Measurements from ENCODE around the gene CERS1.

CERS1 gene

DNA sequence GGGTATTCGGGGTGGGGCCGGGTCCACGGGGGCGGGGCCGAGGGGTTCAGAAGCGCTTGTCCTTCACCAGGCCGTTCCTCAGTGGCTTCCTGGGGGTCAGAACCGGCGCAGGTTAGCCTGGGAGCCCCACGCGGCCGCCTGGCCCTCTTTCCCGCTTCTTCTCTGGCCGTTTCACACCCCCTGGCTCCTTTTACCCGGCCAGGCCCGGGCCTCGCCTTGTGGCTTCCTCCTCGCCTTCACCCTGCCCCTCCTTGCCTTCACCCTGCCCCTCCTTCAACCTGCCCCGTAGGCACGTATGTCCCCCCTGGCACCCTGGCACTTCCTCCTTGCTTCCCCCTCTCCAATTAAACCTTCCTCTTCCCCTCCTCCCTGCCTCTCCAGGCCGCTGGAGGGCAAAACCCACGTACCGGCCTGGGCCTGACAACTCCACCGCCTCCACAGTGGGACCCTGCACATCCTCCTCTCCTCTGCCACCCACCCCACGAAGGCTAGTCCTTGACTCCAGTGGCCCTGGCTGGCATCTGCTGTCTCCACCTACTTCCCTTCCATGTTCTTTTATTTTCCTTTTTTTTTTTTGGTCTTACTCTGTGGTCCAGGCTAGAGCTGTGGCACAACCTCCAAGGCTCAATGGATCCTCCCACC, 25.3 kb downstream of the CERS1 start:
- no peak for DNase-seq (ENCODE audit: low read depth)

DNA sequence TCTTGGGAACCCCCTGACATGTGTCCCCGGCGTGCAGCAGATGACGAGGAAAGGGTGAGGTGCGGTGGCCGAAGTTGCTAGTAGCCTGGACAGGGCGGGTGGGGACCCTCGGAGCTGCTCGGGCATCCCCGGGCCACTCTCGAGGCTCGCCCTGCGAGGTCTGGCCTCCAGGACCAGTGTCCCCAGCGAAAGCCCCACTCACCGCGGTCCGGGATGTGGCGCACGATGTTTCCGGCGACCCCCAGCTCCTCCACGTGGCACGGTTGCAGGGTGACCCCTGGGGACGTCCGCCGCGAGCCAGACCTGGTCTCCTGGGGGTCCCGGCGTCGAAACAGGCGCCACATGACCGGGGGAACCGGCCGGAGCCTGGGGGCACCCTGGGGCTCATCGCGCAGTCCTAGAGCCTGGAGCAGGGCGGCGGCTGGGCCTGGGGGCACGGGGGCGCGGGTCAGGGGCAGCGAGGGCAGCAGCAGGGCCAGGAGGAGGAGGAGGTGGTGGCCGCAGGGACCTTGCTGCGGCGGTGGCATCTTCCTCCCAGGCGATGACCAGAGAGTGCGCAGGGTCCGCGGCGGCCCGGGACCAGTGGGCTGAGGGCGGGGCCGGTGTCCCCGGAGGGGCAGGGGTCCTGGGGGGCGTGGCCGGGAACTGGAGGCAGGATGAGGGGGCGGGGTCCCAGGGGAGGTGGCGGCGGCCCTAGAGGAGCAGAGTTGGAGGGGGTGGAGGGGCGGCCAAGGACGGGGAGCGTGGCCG, 26.0 kb downstream of the CERS1 start:
- no peak for DNase-seq (ENCODE audit: low read depth)

DNA sequence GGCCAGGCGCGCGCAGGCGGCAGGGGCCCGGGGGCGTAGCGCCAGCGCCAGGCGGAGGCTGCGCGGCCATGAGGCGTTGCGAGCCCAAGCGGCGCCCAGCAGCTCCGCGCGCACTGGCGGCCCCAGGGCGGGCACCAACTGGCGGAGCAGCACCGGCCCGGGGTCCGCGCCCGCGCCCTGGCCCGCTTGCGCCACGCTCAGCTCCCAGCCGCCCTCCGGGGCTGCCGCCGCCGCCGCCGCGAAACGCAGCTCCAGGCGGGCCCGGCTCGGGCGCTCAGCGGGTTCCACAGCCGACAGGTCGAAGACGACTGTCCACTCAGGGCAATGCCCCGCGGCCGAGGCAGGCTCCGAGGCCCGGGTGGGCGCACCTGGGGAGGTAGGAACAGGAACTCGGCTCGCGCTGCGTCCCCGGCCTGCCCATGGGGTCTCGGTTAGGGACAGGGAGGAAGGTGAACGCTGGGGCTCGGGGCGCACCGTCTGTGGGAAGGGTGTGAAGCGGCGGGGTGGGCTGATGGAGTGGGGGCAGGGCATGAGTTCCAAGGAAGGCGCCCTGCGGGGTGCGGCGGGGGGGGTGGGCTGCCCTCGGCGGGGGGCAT, 26.8 kb downstream of the CERS1 start:
- no peak for DNase-seq (ENCODE audit: low read depth)

DNA sequence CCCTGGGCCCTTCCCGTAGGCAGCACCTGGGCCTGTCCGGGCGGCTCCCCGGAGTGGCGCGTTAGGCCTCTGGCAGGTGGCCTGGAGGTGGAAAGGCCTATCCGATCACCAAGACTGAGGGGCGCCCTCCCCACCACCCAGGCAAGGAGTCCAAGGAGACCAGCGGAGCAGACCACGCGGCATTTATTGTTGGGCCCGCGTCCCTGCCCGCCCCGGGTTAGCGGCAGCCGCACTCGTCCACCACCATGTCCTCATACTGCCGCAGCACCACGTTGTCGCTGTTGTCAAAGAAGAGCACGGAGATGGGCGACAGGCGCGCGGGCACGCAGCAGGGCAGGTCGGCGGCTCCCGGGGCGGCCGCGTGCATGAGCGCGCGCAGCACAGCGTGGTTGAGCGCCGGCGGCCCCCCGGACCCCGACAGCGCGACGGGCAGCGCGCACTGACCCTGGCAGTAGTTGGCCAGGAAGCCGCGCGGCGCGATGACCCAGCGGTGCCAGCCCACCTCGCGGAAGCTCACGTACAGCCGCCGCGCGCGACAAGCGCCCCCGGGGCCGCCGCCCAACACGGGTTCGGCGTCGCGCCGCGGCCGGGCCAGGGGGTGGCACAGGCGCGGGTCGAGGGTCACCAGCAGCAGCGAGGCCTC, 27.5 kb downstream of the CERS1 start:
- no peak for DNase-seq (ENCODE audit: low read depth)

DNA sequence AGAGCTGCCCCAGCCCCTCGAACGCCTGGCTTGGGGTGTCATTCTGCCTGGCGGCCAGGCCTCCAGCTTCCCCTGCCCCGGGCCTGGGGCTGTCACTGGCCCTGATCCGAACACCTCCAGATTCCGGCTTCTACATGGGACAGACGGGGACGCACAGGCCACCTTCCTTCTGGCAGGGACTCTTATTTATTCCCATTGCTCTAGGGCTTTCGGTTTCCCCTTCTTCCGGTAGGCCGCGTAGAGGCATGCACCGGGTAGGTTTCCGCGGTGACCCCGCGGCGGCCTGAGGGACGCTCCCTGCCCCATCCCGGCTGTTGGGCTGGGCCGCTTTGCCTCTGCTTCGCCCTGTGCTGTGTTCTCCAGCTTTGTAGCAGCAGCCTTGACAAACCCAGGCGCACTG, 28.2 kb downstream of the CERS1 start:
- no peak for DNase-seq (ENCODE audit: low read depth)

DNA sequence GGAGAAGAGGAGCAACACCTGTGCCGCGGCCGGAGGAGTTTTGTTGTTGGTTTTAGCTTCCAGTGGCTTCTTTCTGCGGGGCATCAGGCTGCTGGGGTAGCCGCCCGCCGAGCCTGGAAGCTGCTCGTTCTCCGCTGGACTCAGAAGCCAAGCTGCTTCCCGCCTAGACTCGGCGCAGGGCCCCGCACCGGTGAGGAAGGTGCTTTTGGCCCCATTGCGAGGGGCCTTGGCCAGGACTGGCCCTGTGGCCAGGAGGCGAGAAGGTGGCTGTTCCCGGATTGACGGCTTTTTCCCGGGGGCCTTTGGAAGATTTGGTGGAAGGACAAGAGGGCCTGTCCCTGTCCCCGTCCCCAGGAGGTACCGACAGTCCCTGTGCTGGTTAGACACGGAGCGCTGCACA, 28.8 kb downstream of the CERS1 start:
- DNase-seq (ENCODE audit: low read depth): no peak

DNA sequence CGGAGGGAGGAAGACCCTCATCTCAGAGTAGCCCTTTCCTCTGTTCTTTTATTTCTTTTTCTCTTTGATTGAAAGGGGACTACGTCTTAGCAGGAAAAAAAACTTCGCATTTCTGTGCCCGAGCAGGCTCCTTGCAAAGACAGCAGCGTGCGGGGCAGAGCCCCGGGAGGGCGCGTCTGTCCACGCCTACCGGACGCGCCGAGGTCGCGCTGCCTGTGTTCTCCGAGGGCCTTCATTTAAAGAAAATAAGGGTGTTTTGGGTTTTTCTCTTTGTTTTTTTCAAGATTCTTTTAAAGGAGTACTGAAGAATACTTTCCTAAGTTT, 29.2 kb downstream of the CERS1 start:
- DNase-seq (ENCODE audit: low read depth): no peak

DNA sequence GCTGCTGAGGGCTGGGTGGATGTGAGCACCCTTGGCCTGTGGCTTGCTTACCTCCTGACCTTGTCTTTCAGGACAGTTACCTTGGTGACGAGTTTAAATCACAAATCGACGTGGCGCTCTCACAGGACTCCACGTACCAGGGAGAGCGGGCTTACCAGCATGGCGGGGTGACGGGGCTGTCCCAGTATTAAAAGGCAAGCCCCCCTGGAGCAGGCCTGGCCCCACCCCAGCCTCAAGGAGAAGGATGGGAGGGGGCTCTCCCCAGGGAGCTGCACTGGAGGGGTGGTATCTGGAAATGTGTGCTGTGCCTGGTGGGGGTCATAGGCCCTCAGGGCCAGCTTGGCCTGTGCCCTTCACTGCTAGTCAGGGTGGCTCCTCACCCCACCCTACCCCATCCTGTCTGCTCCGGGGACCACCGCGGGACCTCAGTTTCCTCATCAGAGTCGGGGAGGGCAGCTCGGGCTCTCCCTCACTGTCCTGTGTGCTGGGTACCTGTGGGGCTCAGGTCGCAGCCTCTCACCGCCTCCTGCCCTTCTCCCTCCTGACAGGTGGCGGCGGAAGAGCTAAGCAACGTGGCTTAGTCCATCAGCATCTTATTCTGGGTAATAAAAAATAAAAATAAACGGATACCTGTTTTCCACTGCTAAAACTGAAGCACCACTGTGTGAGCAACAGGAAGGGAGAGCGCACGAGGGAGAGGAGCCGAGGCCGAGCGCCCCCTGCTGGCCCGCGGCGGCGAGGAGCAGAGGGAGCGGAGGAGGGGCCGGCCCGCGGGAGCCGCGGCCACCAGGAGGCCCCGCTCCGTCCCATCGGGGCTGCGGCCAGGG, 29.8 kb downstream of the CERS1 start:
- DNase-seq (ENCODE audit: low read depth): no peak

DNA sequence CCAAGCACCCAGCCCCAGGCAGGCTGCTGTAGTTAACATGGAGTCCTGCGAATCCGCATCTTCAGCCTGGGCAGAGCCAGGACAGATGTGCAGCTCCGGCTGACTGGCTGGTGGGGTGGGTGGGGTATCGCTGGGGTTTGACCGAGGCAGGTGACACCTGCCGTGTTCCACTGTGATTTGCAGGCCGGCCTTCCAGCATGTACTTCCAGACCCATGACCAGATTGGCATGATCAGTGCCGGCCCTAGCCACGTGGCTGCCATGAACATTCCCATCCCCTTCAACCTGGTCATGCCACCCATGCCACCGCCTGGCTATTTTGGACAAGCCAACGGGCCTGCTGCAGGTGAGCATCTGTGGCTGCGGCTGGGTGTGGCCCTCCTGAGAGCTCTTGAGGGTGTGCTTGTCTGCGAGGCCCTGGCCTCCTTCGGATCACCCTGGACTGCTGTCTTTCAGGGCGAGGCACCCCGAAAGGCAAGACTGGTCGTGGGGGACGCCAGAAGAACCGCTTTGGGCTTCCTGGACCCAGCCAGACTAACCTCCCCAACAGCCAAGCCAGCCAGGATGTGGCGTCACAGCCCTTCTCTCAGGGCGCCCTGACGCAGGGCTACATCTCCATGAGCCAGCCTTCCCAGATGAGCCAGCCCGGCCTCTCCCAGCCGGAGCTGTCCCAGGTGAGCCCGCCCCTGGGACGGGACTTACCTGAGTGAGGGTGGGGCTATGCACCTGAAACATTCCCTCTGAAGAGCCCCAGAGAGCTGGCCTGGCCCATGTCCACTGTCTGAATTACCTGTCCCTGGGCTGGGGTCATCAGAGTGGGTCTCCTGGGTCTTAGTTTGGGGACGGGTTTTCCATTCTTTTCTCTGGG, 30.6 kb downstream of the CERS1 start:
- no peak for DNase-seq (ENCODE audit: low read depth)

DNA sequence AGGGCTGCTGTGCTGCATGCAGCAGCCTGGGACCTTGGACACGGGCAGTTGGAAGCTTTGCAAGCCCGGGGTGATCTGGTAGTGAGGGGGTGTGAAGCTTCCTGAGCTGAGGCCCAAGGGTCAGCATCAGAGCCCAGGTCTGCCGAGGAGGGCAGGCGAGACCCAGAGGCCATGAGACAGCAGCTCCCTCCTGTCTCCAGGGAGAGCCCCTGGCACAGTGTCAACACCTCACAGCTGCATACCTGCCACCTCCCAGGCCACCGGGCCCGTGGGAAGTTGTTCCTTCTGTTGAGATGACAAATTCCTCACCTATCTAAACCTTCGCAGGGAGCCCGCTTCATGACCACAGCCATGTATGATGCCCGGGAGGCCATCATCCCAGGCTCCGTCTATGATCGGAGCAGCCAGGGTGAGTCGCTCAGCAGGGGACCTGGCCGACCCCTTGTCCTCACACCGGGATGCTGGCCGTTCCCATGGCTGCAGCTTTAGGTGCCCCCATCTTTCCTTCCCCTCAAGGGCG, 32.1 kb downstream of the CERS1 start:
- DNase-seq (ENCODE audit: low read depth): no peak

DNA sequence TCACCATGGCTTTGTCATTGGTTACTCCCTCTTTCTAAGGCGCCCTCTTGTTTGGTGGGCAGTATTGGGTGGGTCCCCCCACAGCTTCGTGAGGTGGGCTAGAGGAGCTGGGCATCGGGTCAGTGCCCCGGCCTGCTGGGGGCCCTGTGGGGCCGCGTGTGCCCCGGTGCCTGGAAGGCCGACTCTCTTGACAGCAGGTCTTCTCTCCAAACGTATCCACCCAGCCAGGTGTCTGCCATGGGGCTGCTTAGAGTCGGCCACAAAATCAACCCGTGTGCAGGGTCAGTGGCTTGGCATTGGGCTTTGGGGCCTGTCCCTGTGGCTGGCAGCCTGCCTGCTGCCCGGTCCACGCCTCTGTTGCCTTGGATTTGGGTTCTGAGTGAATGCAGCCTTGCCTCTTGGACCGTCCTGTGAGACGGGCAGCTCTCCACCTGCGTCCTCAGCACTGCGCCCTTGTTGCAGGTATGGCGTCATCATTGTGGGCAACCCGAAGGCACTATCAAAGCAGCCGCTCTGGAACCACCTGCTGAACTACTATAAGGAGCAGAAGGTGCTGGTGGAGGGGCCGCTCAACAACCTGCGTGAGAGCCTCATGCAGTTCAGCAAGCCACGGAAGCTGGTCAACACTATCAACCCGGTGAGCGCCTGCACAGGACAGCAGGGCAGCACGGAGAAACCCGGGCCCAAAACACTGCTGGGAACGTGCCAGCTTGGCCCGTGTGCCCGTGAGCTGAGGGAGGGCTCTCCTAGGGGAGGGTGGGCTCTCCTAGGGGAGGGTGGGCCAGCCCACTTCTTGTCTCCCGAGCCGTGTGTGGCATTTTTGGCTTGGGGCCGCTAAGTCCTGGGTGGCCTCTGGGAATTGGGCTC, 32.7 kb downstream of the CERS1 start:
- DNase-seq (ENCODE audit: low read depth): no peak

DNA sequence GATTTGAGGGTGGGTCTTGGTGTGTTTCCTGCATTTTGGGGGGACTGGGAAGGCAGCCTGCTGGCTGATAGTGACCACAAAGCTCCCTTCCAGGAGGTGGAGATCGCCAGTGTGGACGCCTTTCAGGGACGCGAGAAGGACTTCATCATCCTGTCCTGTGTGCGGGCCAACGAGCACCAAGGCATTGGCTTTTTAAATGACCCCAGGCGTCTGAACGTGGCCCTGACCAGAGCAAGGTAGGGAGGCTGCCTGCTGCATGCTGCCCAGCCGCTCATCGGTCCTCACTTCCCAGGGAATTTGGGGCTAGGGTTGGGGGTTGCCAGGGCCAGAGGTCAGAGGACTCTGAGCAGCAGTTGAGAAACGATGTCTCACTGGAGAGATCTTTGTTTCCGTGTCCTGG, 34.0 kb downstream of the CERS1 start:
- DNase-seq (ENCODE audit: low read depth): no peak

DNA sequence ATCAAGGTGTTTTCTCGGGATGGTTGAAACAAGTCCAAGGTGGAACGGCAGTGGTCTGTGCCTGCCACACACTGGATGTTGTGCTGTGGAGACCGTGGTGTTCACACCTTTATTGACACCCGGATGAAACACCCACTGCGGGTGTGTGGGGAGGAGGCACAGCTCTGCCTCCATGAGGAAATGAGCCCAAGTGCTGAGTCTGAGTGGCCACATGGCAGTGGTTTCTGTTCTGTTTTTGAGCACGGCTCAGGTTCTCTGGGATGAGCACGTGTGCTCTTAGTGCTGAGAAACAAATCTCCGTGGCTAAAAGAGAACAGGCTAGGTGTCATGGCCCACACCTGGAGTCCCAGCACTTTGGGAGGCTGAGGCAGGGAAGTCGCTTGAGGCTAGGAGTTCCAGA, 34.7 kb downstream of the CERS1 start:
- no peak for DNase-seq (ENCODE audit: low read depth)

DNA sequence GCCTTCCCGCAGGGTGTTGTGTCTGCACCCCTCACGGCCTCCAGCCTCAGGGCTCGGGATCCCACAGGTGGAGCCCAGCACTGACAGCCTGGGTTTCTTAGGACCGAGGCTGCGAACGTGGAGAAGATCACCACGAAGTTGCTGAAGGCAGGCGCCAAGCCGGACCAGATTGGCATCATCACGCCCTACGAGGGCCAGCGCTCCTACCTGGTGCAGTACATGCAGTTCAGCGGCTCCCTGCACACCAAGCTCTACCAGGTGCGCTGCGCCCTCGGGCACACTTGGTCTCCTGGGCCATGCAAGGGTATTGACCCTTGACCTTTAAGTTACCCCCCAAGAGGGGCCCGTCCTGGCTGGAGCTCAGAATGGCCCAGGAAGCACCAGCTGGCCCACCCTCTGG, 35.2 kb downstream of the CERS1 start:
- no peak for DNase-seq (ENCODE audit: low read depth)

DNA sequence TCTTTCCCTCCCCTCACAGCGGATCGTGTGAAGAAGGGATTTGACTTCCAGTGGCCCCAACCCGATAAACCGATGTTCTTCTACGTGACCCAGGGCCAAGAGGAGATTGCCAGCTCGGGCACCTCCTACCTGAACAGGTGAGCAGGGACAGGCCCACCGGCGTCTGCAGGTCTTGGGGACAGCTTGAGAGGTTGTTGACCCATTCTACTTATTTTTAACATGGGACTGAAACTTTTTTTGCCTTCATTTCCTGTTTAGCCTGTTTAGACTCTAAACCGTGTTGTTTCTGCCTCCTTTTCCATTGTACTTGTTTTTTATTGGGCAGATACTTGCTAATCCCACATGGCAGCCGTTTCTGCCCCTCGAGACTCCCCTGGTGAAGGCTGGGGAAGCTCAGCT, 35.7 kb downstream of the CERS1 start:
- DNase-seq (ENCODE audit: low read depth): no peak

DNA sequence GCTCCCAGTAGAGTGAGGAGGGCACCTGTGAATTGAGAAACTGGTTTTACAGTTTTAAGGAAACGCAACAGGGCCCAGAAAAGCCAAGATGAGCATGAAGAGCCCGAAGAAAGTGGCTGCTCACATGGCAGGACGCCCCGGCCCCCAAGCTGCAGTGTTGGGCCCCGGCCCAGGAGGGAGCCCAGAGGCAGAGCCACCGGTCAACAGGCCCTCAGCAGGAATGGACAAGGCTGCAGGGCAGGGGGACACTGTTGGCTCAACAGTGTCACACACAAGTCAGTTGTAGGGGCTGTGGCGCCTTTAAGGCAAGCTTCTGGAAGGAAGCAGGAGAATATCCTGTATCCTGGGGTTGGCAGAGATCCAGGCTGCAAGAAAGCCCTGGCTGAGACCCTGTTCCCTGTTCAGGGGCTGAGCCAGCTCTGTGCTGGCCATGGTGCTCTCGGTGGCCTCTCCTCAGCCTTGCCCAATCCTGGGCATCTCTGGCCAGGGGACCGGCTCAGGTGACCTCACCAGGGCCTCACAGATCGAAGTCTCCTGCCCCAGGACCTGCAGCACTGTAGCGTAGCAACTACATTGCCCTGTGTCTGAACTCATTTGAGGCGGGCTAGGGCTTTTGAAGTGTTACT, 36.2 kb downstream of the CERS1 start:
- no peak for DNase-seq (ENCODE audit: low read depth)

DNA sequence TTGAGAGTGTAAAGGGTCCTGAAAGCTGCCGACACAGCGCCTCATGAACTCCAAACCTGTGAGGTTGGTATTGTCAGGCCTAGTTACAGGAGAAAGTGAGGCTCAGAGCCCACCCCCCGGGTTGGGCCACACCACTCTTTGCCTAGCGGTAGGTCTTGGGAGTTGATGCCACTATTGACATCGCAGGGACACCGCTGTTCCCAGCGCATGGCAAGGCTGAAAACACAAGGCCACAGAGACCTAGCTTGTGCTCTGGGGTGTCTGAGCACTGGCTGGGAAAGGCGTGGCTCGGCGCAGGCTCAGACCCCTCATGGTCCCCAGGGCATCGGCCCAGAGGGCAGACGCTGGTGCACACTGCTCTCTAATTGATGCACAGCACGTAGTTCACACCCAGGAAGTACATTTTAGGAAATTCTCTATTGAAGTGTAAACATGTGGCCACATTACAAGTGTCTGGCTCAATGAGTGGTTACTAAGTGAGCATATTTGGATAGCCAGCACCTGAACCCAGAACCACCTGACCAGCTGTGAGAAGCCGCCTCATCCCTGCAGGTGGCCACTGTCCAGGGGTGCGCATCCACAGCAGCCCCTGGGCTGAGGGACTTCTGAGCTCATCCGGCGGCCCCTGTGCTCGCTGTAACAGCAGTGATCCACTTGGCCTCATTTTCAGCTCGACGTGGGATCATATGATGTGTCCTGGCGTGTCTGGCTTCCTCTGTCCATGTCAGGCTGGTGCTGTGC, 36.9 kb downstream of the CERS1 start:
- no peak for DNase-seq (ENCODE audit: low read depth)

DNA sequence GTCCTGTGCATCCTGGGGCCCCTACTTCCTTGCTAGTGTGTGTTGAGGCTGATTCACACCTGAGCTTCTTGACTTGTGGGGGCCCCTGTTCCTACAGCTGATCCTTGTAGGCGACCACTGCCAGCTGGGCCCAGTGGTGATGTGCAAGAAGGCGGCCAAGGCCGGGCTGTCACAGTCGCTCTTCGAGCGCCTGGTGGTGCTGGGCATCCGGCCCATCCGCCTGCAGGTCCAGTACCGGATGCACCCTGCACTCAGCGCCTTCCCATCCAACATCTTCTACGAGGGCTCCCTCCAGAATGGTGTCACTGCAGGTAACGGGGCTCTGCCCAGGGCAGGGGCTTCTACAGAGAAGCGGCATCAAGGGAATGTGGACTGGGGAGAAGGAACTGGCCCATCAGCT, 38.7 kb downstream of the CERS1 start:
- no peak for DNase-seq (ENCODE audit: low read depth)

Measured in fibroblast of the conjunctiva (primary cell).